ENCODE results near the gene BRF1. TPM values are rescaled to one million over a fixed set of nuclear protein-coding genes. Genes with fewer than 3 reads are reported as not detected.

The BRF1 gene
- total RNA-seq, 1 experiment from 2014 or later = 26.4 TPM

DNA sequence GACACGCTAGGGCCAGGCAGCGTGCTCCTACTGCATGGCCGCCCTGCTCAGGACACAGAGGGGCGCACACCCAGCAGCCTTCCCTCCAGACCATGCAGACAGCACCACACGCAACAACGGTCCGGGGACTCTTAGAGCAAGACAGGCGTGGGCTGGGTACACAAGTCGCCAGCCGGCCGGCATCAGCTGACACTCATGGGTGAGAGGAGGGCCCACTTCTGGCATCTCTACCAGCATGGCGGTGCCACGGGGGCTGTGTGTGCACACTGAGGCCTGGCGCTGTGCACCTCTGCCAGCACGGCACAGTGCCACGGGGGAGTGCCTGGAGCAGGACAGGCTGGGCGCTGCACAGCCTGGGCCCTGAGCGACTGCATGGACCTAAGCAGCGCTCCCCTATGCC lies 59.2 kb downstream of the BRF1 start:
- TF ChIP-seq CTCF (IDR thresholded peaks at IDR 0.05) (no peak), ZNF416 (CRISPR knock-in tag; IDR thresholded peaks at IDR 0.05) (no peak), NR2C2 (CRISPR knock-in tag; IDR thresholded peaks at IDR 0.05) (no peak), ZNF423 (CRISPR knock-in tag; IDR thresholded peaks at IDR 0.05) (no peak), ZNF396 (CRISPR knock-in tag; IDR thresholded peaks at IDR 0.05; ENCODE audit: borderline replicate concordance) (no peak), ZNF671 (CRISPR knock-in tag; IDR thresholded peaks at IDR 0.05) (no peak), RORB (CRISPR knock-in tag; IDR thresholded peaks at IDR 0.05) (no peak), NR1H2 (CRISPR knock-in tag; IDR thresholded peaks at IDR 0.05) (no peak), ZNF317 (CRISPR knock-in tag; IDR thresholded peaks at IDR 0.05; ENCODE audit: borderline replicate concordance, low read depth) (no peak), SMAD3 (CRISPR knock-in tag; IDR thresholded peaks at IDR 0.05; ENCODE audit: borderline replicate concordance) (no peak), FOXP4 (CRISPR knock-in tag; IDR thresholded peaks at IDR 0.05) (no peak), SOX15 (CRISPR knock-in tag; IDR thresholded peaks at IDR 0.05) (no peak), PRRX2 (CRISPR knock-in tag; IDR thresholded peaks at IDR 0.05) (no peak), TP53 (CRISPR knock-in tag; IDR thresholded peaks at IDR 0.05) (no peak), PREB (CRISPR knock-in tag; IDR thresholded peaks at IDR 0.05; ENCODE audit: borderline replicate concordance) (no peak)
- TF ChIP-seq, protein P1, sequence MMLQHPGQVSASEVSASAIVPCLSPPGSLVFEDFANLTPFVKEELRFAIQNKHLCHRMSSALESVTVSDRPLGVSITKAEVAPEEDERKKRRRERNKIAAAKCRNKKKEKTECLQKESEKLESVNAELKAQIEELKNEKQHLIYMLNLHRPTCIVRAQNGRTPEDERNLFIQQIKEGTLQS (CRISPR knock-in tag; conservative IDR thresholded peaks at IDR 0.05) = no peak
- TF ChIP-seq, protein P2, sequence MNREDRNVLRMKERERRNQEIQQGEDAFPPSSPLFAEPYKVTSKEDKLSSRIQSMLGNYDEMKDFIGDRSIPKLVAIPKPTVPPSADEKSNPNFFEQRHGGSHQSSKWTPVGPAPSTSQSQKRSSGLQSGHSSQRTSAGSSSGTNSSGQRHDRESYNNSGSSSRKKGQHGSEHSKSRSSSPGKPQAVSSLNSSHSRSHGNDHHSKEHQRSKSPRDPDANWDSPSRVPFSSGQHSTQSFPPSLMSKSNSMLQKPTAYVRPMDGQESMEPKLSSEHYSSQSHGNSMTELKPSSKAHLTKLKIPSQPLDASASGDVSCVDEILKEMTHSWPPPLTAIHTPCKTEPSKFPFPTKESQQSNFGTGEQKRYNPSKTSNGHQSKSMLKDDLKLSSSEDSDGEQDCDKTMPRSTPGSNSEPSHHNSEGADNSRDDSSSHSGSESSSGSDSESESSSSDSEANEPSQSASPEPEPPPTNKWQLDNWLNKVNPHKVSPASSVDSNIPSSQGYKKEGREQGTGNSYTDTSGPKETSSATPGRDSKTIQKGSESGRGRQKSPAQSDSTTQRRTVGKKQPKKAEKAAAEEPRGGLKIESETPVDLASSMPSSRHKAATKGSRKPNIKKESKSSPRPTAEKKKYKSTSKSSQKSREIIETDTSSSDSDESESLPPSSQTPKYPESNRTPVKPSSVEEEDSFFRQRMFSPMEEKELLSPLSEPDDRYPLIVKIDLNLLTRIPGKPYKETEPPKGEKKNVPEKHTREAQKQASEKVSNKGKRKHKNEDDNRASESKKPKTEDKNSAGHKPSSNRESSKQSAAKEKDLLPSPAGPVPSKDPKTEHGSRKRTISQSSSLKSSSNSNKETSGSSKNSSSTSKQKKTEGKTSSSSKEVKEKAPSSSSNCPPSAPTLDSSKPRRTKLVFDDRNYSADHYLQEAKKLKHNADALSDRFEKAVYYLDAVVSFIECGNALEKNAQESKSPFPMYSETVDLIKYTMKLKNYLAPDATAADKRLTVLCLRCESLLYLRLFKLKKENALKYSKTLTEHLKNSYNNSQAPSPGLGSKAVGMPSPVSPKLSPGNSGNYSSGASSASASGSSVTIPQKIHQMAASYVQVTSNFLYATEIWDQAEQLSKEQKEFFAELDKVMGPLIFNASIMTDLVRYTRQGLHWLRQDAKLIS (CRISPR knock-in tag; IDR thresholded peaks at IDR 0.05; ENCODE audit: borderline replicate concordance) = no peak
- TF ChIP-seq, protein P3, sequence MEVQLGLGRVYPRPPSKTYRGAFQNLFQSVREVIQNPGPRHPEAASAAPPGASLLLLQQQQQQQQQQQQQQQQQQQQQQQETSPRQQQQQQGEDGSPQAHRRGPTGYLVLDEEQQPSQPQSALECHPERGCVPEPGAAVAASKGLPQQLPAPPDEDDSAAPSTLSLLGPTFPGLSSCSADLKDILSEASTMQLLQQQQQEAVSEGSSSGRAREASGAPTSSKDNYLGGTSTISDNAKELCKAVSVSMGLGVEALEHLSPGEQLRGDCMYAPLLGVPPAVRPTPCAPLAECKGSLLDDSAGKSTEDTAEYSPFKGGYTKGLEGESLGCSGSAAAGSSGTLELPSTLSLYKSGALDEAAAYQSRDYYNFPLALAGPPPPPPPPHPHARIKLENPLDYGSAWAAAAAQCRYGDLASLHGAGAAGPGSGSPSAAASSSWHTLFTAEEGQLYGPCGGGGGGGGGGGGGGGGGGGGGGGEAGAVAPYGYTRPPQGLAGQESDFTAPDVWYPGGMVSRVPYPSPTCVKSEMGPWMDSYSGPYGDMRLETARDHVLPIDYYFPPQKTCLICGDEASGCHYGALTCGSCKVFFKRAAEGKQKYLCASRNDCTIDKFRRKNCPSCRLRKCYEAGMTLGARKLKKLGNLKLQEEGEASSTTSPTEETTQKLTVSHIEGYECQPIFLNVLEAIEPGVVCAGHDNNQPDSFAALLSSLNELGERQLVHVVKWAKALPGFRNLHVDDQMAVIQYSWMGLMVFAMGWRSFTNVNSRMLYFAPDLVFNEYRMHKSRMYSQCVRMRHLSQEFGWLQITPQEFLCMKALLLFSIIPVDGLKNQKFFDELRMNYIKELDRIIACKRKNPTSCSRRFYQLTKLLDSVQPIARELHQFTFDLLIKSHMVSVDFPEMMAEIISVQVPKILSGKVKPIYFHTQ (CRISPR knock-in tag; IDR thresholded peaks at IDR 0.05) = no peak
- DNase-seq (ENCODE audit: low spot score) (no peak), ATAC-seq (no peak)
- no peak overlapping the region for H3K4me3 Mint-ChIP-seq
- H3K36me3 Mint-ChIP-seq = no peaks in the 10 kb centered on the region; the same call in 1 of the 2 replicates
- ChIA-PET POLR2A (no interaction called here), CTCF (no interaction called here)
- no peaks in the 10 kb centered on the region for H3K27me3 Mint-ChIP-seq (ENCODE audit: low read depth)
- no peaks in the 10 kb centered on the region for H3K4me1 Mint-ChIP-seq
- H3K27ac Mint-ChIP-seq = no peak overlapping the region
- H3K9me3 Mint-ChIP-seq = no peaks in the 10 kb centered on the region

Measured in WTC11 (cell line).